Heart left ventricle (tissue), 13 donors: Measurements from ENCODE around the gene DPP8.

Source experiments
- POLR2A ChIP-seq, 2 donors: fragments of 450-650 bp; IDR thresholded peaks; one replicate each; pipeline ENCODE4 v1.6.1; 2017; ENCODE audit warnings: antibody characterized with exemption in 2 of 2, mild to moderate bottlenecking in 2 of 2, moderate library complexity in 2 of 2
- TF ChIP-seq, protein P1 (sequence below), 12 donors: fragments of 200-600 bp; sonication (generic) in 4 of 12; IDR thresholded peaks; one replicate each; pipeline versions ENCODE4 v1.5.0 to v1.8.0; 2018 to 2022; ENCODE audit warnings: antibody characterized with exemption in 12 of 12, mild to moderate bottlenecking in 5 of 12
- donor health status: ischemic (EF 13 %, LVEDD 7.1; RV severe dilation, severe dysfunction).
- donor health status: DM: no; HTN: yes; CAD: no.
- donor health status: DM: no; HTN: no; CAD: no.
- donor health status: ischemic (EF 25% LVEDD 6.9; RV normal size, moderate dysfunction).
- donor health status: ischemic (EF 25% LVEDD 5.7; RV mildly dilated, moderate dysfunction).
- donor health status: ischemic (EF 35%, LVEDD 5.7; RV mildly dilated, moderate dysfunction).
- donor health status: nonischemic (EF 11% LVEDD 7.7; RV severe dilation, severe dysfunction).
- donor health status: DM: yes; HTN: yes; CAD: no.
- donor health status: PGD.
- donor health status: ischemic (EF 29% LVEDD 5.4; RV normal size, mild dysfunction).
- donor health status: nonischemic (EF 23%, LVEDD 6.1; RV moderate dilation, normal function).

- TF ChIP-seq, protein P1, sequence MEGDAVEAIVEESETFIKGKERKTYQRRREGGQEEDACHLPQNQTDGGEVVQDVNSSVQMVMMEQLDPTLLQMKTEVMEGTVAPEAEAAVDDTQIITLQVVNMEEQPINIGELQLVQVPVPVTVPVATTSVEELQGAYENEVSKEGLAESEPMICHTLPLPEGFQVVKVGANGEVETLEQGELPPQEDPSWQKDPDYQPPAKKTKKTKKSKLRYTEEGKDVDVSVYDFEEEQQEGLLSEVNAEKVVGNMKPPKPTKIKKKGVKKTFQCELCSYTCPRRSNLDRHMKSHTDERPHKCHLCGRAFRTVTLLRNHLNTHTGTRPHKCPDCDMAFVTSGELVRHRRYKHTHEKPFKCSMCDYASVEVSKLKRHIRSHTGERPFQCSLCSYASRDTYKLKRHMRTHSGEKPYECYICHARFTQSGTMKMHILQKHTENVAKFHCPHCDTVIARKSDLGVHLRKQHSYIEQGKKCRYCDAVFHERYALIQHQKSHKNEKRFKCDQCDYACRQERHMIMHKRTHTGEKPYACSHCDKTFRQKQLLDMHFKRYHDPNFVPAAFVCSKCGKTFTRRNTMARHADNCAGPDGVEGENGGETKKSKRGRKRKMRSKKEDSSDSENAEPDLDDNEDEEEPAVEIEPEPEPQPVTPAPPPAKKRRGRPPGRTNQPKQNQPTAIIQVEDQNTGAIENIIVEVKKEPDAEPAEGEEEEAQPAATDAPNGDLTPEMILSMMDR (IDR thresholded peaks at IDR 0.05) = no peak
- no peak for TF ChIP-seq POLR2A (IDR thresholded peaks at IDR 0.05)
Observed at GRCh38 chr15:65532738-65533051, 15.2 kb upstream of the DPP8 start.
